Psoas muscle (tissue), 8 donors: Measurements from ENCODE around the gene C15orf39. TPM values are rescaled to one million over a fixed set of nuclear protein-coding genes. Genes with fewer than 3 reads are reported as not detected.

Source experiments
- ATAC-seq, 4 donors: fragments of 200-7000 bp; cut with Tn5 transposase; one replicate each; pipeline ENCODE4 v1.9.1; 2020; ENCODE audit warnings: moderate library complexity in 3 of 4, mild to moderate bottlenecking in 2 of 4
- DNase-seq, 2 donors: peaks; one replicate each; pipeline ENCODE4 v3.0.0-alpha.2; 2020
- H3K27ac ChIP-seq: fragments of 200-600 bp; one replicate; pipeline ENCODE4 v1.8.0; 2022
- H3K27me3 ChIP-seq, 3 donors: fragments of 200-600 bp in 1 of 3; one replicate each; pipeline versions ENCODE4 v1.6.1 to v1.8.0; 2013 to 2022; ENCODE audit warnings: low read length in 2 of 3, mild to moderate bottlenecking in 2 of 3, moderate library complexity in 1 of 3; ENCODE audit not compliant: insufficient read depth in 3 of 3
- H3K36me3 ChIP-seq, 2 donors: fragments of 200-600 bp in 1 of 2; one replicate each; pipeline versions ENCODE4 v1.6.1 to v1.8.0; 2013 to 2022; ENCODE audit warnings: low read depth in 1 of 2, mild to moderate bottlenecking in 1 of 2, moderate library complexity in 1 of 2; ENCODE audit not compliant: insufficient read depth in 1 of 2
- H3K4me1 ChIP-seq: fragments of 200-600 bp; one replicate; pipeline ENCODE4 v1.8.0; 2022
- H3K4me3 ChIP-seq: fragments of 200-600 bp; one replicate; pipeline ENCODE4 v1.8.0; 2022; ENCODE audit warnings: mild to moderate bottlenecking
- H3K9me3 ChIP-seq: fragments of 200-600 bp; one replicate; pipeline ENCODE4 v1.8.0; 2022
- WGBS, 3 donors: extraction: QIAGEN DNeasy Blood & Tissue Kit; methylation state at CpG; one replicate each; pipeline versions ENCODE4 v1.1.6 to v1.1.7; 2013; 5-methylcytosine and 5-hydroxymethylcytosine counted together
- intact Hi-C, 2 donors: fragments of 100-400 bp; cut with DNase I; formaldehyde crosslinking; loops; one replicate each; pipeline versions ENCODE4 v1.11.0 to v1.14.2; 2022
- polyA plus RNA-seq, 3 donors: library from polyadenylated mRNA; stranded (reverse); fragments of 200-250 nt; gene quantifications; one replicate each; pipeline ENCODE4 v1.2.3, GENCODE V29; 2013
- total RNA-seq, 4 donors: library from RNA; stranded (reverse); fragmentation: NEBNext Ultra II Directional in 2 of 4; extraction: Animal tissue kit (Norgen Biotek cat#: 25700) in 2 of 4; gene quantifications; one replicate each; pipeline versions ENCODE4 v1.2.1 to v1.2.4, GENCODE V29; 2021 to 2023
- TF ChIP-seq, protein P1 (sequence below): fragments of 200-600 bp; IDR thresholded peaks from one replicate; pipeline ENCODE4 v1.8.0; 2022; ENCODE audit warnings: antibody characterized with exemption
- donor health status: healthy with polysubstance abuse.
- donor health status: DM: no; HTN: no; CAD: no; lungs with moderate emphysema.
- donor health status: Bipolar disorder and iron deficiency.
- donor health status: healthy.
- donor health status: DM: yes; HTN: yes; CAD: no.
- donor health status: DM: no; HTN: no; CAD: no.
- donor health status: DM: no; HTN: no; CAD: no.
- donor health status: DM: yes; HTN: yes; CAD: no.

C15orf39 gene
- total and polyA plus RNA-seq, 7 donors: 2.5 to 4.6 (median 4.0) TPM

DNA sequence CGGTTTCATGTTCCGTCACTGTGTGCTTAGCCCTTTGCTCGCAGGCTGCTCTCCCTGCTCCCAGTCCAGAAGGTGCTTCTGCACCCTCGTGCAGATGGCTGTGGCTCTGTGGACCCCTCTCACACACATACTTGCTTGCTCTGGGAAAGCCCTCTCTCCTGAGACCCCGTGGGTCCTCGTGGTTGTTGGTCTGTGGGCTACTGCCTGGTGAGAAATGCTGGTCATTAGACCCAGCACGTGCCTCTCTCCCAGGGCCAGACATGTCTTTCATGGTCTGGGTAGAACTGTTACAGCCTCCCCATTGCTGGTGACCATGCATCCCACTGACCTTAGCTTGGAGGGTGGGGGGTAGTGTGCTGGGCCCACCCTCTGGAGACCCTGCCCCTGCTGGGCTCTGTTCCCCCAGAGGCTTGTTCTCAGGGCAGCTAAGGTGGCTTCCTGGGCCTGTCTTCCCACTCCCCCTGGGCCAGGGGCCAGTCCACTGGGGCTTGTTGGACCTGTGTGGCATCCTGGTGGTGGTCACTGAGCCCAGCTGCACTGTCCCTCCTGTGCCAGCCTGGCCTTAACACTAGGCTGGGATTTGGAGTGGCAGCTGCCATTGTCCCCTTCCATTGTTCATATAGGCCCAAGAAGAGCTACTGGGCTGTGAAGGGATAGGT, 10.6 kb downstream of the C15orf39 start:
- 81 to 86% (median 81%) methylated on average over 7 of the region's 7 CpGs for WGBS, 3 donors
- H3K36me3 ChIP-seq: peaks cover 4 to 53% of the 10 kb centered on the region in 2 donors

DNA sequence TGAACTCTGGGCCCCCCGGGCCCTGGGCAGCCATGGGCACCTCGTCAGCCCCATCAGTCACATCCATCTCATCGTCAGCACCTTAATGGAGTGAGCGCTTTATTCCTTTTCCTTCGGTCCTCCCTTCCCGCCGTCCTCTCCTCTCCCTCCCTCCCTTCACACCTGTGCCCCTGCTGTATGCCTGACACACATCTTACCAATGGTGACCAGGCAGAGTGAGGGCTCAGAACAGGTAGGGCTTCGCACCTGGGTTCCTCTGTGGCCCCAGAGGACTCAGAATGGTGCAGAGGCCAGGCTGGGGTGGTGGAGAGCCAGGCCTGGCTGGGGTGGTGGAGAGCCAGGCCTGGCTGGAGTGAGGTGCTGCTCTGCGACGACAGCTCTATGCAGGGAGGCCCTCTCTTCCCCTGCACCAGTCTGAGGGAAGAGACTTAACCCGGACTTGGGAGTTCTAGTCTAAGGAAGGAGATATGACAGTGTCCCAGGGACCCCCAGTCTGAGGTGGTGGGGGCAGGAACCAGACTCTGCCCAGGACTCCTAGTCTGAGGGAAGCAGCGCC, 11.6 kb downstream of the C15orf39 start:
- no peak overlapping the region for H3K27ac ChIP-seq
- H3K27me3 ChIP-seq: no peaks in the 10 kb centered on the region
- peaks cover 4 to 45% of the 10 kb centered on the region in 2 donors for H3K36me3 ChIP-seq
- 88 to 95% (median 90%) methylated on average over 12 of the region's 12 CpGs for WGBS, 3 donors
- ATAC-seq (no peak), DNase-seq (no peak)
- TF ChIP-seq, protein P1, sequence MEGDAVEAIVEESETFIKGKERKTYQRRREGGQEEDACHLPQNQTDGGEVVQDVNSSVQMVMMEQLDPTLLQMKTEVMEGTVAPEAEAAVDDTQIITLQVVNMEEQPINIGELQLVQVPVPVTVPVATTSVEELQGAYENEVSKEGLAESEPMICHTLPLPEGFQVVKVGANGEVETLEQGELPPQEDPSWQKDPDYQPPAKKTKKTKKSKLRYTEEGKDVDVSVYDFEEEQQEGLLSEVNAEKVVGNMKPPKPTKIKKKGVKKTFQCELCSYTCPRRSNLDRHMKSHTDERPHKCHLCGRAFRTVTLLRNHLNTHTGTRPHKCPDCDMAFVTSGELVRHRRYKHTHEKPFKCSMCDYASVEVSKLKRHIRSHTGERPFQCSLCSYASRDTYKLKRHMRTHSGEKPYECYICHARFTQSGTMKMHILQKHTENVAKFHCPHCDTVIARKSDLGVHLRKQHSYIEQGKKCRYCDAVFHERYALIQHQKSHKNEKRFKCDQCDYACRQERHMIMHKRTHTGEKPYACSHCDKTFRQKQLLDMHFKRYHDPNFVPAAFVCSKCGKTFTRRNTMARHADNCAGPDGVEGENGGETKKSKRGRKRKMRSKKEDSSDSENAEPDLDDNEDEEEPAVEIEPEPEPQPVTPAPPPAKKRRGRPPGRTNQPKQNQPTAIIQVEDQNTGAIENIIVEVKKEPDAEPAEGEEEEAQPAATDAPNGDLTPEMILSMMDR: no peak
- intact Hi-C loops: no loop called here
- H3K9me3 ChIP-seq: no peaks in the 10 kb centered on the region
- no peaks in the 10 kb centered on the region for H3K4me1 ChIP-seq
- H3K4me3 ChIP-seq: no peak overlapping the region

More for the DNA sequence above, 10.6 kb downstream of the C15orf39 start:
- ATAC-seq (no peak), DNase-seq (no peak)
- intact Hi-C loops: no loop called here
- no peaks in the 10 kb centered on the region for H3K4me1 ChIP-seq
- no peak overlapping the region for H3K4me3 ChIP-seq
- H3K27me3 ChIP-seq: no peaks in the 10 kb centered on the region
- TF ChIP-seq, protein P1: no peak
- no peak overlapping the region for H3K27ac ChIP-seq
- H3K9me3 ChIP-seq: no peaks in the 10 kb centered on the region

DNA sequence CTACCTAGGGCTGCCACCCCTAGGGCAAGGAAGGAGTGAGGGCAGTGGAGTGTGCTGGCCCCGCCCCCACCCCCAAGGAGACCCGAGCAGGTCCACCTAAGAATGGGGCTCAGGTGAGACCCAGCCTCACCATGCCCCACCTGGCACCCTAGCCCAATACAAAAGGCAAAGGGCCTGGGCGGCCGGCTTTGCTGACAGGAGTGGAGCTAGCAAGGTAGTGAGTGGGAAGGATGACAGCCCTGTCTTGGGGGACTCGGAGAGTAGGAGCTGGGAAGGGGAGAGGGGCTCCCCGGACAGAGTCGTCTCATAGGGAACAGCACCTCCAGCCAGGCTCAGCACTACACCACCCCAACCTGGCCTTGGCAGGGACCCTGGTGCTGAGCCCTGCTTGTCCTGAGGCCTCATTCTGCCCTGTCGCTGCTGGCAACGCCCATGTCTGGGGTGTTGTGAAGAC, 12.1 kb downstream of the C15orf39 start:
- intact Hi-C loops: no loop called here
- no peaks in the 10 kb centered on the region for H3K4me1 ChIP-seq
- DNase-seq (no peak), ATAC-seq (peak in 1 of 4 donors; percentile 12)
- H3K27me3 ChIP-seq: no peaks in the 10 kb centered on the region
- no peaks in the 10 kb centered on the region for H3K9me3 ChIP-seq
- WGBS, 3 donors: 80 to 88% (median 82%) methylated on average over 9 of the region's 9 CpGs
- peaks cover 4 to 40% of the 10 kb centered on the region in 2 donors for H3K36me3 ChIP-seq
- H3K4me3 ChIP-seq: no peak overlapping the region
- TF ChIP-seq, protein P1: no peak
- no peak overlapping the region for H3K27ac ChIP-seq

GRCh38 chr15:75214293-75215096, 12.8 kb downstream of the C15orf39 start:
- no peak overlapping the region for H3K4me3 ChIP-seq
- no peaks in the 10 kb centered on the region for H3K27me3 ChIP-seq
- H3K9me3 ChIP-seq: no peaks in the 10 kb centered on the region
- WGBS, 3 donors: 56 to 66% (median 63%) methylated on average over 13 of the region's 13 CpGs
- intact Hi-C loops: no loop called here
- no peak for DNase-seq
- ATAC-seq: no peak
- peaks cover 4 to 33% of the 10 kb centered on the region in 2 donors for H3K36me3 ChIP-seq
- TF ChIP-seq, protein P1: no peak
- H3K4me1 ChIP-seq: no peaks in the 10 kb centered on the region
- no peak overlapping the region for H3K27ac ChIP-seq
